ENCODE data around the gene EMC6.

The EMC6 gene

DNA sequence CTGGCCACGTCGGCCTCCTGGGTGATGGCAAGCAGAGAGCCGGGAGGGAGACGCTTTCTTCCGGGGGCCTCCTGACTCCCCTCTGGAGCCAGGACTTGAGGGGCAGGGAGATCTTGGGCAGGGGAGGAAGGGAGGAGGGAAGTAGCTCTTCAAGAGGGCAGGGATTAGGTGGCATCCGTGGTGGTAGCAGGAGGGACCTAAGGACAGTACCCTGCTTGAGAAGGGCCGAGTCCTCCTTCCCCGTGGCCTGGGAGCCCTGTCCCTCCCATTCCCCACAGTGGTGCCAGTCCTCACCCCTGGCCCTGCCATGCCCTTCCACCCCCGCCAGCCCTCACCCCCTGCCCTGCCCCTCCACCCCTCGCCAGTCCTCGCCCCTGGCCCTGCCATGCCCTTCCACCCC, 12.8 kb upstream of the EMC6 start:
- DNase-seq (ENCODE audit: low read depth in 2 of 2, low spot score in 1 of 2): no peak

DNA sequence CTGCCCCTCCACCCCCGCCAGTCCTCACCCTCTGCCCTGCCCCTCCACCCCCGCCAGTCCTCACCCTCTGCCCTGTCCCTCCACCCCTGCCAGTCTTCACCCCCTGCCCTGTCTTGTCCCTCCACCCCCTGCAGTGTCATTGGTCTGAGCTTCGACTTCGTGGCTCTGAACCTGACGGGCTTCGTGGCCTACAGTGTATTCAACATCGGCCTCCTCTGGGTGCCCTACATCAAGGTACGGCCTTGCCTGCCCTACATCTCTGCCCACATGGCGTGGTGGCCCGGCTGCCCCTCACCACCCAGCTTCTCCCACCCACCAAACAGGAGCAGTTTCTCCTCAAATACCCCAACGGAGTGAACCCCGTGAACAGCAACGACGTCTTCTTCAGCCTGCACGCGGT, 12.3 kb upstream of the EMC6 start:
- DNase-seq (ENCODE audit: low read depth in 2 of 2, low spot score in 1 of 2): no peak

DNA sequence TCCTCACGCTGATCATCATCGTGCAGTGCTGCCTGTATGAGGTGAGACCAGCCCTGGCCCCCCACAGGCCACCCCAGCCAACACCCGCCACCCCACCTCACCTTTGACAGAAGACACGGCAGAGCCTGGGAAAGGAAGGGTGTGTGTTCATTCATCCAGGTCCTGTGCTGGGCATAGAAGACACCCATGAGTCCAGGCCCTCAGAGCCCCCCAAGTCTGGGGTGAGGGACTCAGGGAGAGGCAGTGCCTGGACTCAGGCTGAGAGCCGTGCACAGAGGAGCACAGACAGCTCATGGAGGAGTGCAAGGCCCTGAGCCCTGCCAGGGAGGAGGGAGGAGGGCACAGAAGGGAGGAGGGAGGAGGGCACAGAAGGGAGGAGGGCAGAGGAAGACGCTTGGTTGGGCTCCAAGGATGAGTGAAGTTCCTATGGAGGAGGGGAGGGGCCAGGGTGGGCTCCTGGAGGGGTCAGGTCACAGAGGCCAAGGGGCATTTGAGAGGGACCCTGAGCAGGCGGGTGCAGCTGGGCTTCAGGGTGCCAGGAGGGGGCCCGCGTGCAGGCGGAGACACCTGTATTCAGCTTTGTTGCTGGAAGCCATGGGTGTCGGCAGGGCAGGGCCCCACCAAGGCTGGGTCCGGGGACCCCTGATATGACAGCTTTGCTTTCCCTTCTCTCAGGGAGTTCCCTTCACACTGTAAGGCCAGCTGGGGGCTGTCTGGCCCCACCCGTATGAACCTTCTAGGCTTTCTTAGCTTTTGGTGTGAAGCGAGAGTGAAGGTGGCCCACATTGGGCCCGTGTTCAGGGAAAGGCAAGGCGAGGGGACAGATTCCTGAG, 11.6 kb upstream of the EMC6 start:
- no peak for DNase-seq (ENCODE audit: low read depth in 2 of 2, low spot score in 1 of 2)

GRCh38 chr17:3657588-3657869, 11.1 kb upstream of the EMC6 start:
- no peak for DNase-seq (ENCODE audit: low read depth in 2 of 2, low spot score in 1 of 2)

GRCh38 chr17:3657874-3658783, 10.5 kb upstream of the EMC6 start:
- no peak for DNase-seq (ENCODE audit: low read depth in 2 of 2, low spot score in 1 of 2)

- no peak for DNase-seq (ENCODE audit: low read depth in 2 of 2, low spot score in 1 of 2)
These were observed 9.7 kb upstream of the EMC6 start for GRCh38 chr17:3658784-3659449.

GRCh38 chr17:3659541-3660111, 9.0 kb upstream of the EMC6 start:
- no peak for DNase-seq (ENCODE audit: low read depth in 2 of 2, low spot score in 1 of 2)

GRCh38 chr17:3660311-3660891, 8.2 kb upstream of the EMC6 start:
- DNase-seq (ENCODE audit: low read depth in 2 of 2, low spot score in 1 of 2): no peak

DNA sequence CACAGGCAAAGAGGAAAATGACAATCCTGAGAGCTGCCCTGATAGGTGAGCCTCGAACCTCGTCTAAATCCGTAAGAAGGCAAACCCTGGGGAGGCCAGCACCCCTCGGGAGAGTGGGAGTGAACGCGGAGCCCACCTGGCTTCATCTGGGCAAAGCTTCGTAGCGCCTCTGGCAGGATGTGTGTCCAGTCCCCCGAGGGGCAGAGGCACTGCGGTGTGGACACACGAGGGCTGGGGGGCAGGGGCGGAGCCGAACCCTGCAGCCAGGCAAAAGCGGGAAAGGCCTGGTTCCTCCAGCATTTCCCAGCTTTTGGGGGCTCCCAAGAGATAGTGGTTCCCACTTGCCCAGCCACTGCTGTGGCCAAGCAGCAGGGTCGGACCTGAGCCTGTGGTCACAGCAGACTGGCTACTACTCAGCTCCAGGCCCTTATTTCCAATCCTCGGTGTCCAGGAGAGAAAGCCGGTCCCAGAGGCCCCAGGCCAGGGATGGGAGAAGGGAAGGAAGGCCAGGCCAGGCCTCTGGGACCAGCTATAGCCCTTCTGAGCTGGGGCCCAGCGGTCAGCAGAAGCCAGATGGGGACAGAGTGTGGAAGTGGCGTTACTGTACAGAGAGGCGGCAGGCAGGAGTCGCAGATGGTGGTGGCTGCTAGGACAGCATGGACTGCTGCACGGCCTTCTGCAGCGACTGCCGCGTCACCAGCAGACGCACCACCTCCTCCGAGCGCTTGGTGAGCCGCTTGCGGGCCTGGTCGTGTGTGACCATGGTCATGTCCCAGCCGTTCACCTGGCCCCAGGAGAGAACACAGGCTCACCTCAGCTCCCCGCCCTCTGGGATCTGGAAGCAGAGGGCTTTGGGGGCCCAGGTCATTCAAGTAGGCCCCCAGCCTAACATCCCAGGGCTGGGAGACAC, 5.3 kb upstream of the EMC6 start:
- no peak for DNase-seq (ENCODE audit: low read depth in 2 of 2, low spot score in 1 of 2)

DNA sequence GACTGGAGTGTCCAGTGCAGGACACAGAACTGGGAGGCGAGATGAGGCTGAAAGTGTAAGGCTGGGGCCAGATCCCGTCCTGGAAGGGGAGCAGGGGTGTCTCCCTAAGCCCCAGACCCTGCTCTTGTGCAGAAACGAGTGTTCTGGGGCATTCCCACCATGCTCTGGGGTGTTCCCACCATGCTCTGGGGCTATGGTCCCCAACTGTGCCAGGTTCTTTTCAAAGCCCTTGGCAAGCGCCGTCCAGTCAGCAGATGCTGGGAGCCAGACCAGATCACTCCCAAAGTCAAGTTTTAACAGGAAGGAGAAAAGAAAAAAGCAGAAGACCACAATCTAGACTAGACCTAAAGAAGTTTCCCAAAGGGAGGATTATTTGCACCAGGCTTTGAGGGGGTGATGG, 2.8 kb upstream of the EMC6 start:
- no peak for DNase-seq (ENCODE audit: low read depth in 2 of 2, low spot score in 1 of 2)

- DNase-seq (ENCODE audit: low read depth in 2 of 2, low spot score in 1 of 2): no peak
These were observed 2.1 kb upstream of the EMC6 start for GRCh38 chr17:3666516-3666915.

- no peak for DNase-seq (ENCODE audit: low read depth in 2 of 2, low spot score in 1 of 2)
These were observed 990 bp upstream of the EMC6 start for GRCh38 chr17:3667366-3668278.

DNA sequence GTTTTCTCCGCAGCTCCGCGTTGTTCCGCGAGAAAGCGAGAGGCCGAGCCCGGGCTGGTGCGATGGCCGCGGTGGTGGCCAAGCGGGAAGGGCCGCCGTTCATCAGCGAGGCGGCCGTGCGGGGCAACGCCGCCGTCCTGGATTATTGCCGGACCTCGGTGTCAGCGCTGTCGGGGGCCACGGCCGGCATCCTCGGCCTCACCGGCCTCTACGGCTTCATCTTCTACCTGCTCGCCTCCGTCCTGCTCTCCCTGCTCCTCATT, 404 bp downstream of the EMC6 start:
- no peak for DNase-seq (ENCODE audit: low read depth in 2 of 2, low spot score in 1 of 2)

DNA sequence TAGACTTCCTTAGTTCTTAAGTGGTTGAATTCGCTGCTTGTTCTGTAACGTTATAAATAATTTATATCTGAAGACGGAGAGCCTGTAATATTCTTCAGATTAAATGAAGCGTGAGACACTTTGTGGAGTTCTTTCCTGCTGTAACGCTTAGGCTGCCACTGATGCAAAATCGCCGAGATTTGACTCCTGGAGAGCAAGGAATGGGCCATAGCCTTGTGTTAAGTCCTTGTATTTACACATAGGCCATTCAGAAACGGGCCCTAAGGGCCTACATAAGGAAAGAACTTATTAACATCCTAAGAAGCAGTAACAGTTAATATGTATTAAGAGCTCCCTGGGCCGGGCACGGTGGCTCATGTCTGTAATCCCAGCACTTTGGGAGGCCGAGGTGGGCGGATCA, 936 bp downstream of the EMC6 start:
- no peak for DNase-seq (ENCODE audit: low read depth in 2 of 2, low spot score in 1 of 2)

DNA sequence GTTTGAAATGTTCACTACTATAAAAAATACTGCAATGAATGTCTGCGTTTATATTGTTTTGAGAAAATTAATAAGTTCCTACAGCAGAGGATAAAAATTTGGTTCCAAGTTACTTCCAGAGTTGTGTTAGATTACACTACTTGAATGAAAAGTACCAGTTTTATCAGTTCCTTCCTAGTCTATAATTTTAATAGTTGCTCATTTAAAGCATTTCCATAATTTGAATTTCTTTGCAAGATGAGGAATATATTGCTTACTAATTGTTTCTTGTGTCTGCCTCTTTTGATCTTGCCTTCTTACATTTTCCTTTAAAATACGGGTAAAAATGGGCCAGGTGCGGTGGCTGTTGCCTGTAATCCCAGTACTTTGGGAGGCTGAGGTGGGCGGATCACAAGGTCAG, 4.0 kb downstream of the EMC6 start:
- no peak for DNase-seq (ENCODE audit: low read depth in 2 of 2, low spot score in 1 of 2)

GRCh38 chr17:3675886-3676285, 7.3 kb downstream of the EMC6 start:
- no peak for DNase-seq (ENCODE audit: low read depth in 2 of 2, low spot score in 1 of 2)

DNA sequence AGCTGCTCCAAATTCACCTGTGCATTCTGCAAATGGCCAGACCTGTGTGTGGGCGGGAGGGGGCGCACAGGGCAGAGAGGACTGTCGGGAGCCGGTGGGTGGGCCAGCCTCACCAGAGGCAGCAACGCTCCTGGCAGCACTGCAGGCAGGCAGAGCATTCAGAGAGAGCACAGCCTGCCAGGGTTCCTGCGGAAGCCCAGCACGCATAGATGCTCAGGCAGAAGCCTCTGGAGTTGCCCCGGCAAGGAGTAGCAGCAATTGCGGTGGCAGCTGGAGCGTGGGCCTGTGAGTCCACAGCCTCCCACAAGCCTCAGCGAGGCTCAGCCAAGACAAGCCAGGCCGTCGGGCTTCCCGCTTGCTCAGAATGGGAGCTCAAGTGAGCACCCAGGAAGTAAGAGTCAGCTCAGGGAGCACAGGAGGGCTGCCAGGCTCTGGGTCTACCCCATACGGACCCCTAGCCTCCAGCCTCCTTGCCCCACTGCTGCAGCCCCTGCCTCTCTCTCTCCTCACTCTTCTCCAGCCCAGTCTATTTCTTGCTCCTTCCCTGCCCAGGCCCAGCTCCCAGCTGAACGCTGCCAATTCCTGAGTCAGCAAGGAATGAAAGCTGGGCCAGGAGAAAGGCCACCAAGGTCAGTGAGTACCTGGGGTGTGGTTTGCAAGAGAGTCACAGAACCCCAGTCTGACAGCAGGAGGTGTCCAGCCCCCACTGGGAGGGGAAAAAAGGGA, 9.6 kb downstream of the EMC6 start:
- no peak for DNase-seq (ENCODE audit: low read depth in 2 of 2, low spot score in 1 of 2)

GRCh38 chr17:3678821-3679530, 10.4 kb downstream of the EMC6 start:
- DNase-seq (ENCODE audit: low read depth in 2 of 2, low spot score in 1 of 2): no peak

Data from stimulated activated CD8-positive, alpha-beta memory T cell treated with anti-CD3 and anti-CD28 coated beads, Interleukin-4, amount 100 ng/mL, for 4 hours (primary cell).